Measurements from ENCODE around the gene ELFN2.

ELFN2 gene

GRCh38 chr22:37363261-37363992 lies 63.9 kb downstream of the ELFN2 start:
- no peak for TF ChIP-seq CTCF (IDR thresholded peaks at IDR 0.05; ENCODE audit: borderline replicate concordance, control extremely low read depth, extremely low read depth, insufficient read depth, missing control alignments)
- no peak for DNase-seq (ENCODE audit: low spot score)
- in situ Hi-C loops (cut with MboI; ENCODE audit: low sequenced_read_pairs, unreplicated experiment), result no loop called here

- in situ Hi-C loops (cut with MboI; ENCODE audit: low sequenced_read_pairs, unreplicated experiment), result no loop called here
- no peak for DNase-seq (ENCODE audit: low spot score)
- no peak for TF ChIP-seq CTCF (IDR thresholded peaks at IDR 0.05; ENCODE audit: borderline replicate concordance, control extremely low read depth, extremely low read depth, insufficient read depth, missing control alignments)
Observed at GRCh38 chr22:37362621-37363020, 64.7 kb downstream of the ELFN2 start.

- no peak for TF ChIP-seq CTCF (IDR thresholded peaks at IDR 0.05; ENCODE audit: borderline replicate concordance, control extremely low read depth, extremely low read depth, insufficient read depth, missing control alignments)
- DNase-seq (ENCODE audit: low spot score), result no peak
- in situ Hi-C loops (cut with MboI; ENCODE audit: low sequenced_read_pairs, unreplicated experiment), result no loop called here
Observed at GRCh38 chr22:37358917-37359316, 68.4 kb downstream of the ELFN2 start.

GRCh38 chr22:37358386-37358785 lies 68.9 kb downstream of the ELFN2 start:
- DNase-seq (ENCODE audit: low spot score), result no peak
- no peak for TF ChIP-seq CTCF (IDR thresholded peaks at IDR 0.05; ENCODE audit: borderline replicate concordance, control extremely low read depth, extremely low read depth, insufficient read depth, missing control alignments)
- in situ Hi-C loops (cut with MboI; ENCODE audit: low sequenced_read_pairs, unreplicated experiment), result no loop called here

DNA sequence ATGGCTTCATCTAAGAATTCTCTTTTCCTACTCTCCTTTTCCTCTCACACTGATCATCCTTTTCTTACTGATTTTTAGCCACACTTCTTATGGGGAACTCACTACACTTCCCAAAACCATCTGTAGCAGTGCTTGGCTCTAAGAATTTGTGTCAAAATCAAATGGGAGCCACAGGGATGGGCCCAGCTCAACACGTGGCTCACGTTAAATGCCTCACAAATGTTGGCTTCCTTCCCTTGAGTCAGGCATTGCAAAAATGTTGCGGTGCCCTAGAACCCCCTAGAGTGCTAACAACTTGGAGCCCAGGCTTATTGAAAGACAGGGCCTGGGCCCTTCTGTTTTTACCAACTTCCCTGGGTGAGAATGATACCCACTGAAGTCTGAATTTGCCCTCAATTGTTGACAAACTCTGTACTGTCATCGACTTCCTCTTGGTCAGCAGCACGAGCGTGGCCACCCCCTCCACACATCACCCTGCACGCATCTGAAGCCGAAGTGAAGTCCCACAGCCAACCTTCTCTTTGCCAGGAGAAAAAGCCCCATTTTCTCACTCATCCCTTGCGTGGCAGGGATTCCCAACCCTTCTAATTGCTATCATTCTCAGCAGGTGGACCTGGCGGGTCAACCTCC lies 69.7 kb downstream of the ELFN2 start:
- no peak for TF ChIP-seq CTCF (IDR thresholded peaks at IDR 0.05; ENCODE audit: borderline replicate concordance, control extremely low read depth, extremely low read depth, insufficient read depth, missing control alignments)
- in situ Hi-C loops (cut with MboI; ENCODE audit: low sequenced_read_pairs, unreplicated experiment), result no loop called here

DNA sequence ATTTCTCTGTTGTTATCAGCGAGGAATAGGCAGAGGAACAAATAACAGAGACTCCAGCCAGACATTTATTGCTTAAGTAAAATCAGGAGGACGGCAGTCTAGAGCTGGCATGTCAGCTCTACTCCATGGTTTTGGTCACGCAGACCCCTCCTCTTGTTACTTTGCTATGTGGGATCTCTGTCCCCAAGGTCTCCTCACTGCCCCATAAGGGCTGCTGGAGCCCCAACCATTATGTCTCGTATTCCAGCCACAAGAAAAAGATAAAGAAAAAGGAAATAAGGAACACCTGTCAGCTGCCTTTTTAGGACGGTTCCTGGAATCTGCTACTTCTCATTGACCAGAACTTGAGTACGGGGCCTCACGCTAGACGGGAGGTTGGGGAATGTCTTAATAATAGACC lies 70.4 kb downstream of the ELFN2 start:
- DNase-seq (ENCODE audit: low spot score), result no peak
- in situ Hi-C loops (cut with MboI; ENCODE audit: low sequenced_read_pairs, unreplicated experiment), result no loop called here
- no peak for TF ChIP-seq CTCF (IDR thresholded peaks at IDR 0.05; ENCODE audit: borderline replicate concordance, control extremely low read depth, extremely low read depth, insufficient read depth, missing control alignments)

More for the DNA sequence above, 69.7 kb downstream of the ELFN2 start:
- no peak for DNase-seq (ENCODE audit: low spot score)

All from GM13976 (cell line).